SK-N-SH treated with all-trans-retinoic acid at 6 μM for 48 hours (cell line): Measurements from ENCODE around the gene ABCC1.

Source experiments
- ATAC-seq: fragments of 200-7000 bp; cut with Tn5 transposase; 3 replicates; pipeline ENCODE4 v1.9.1; 2020; ENCODE audit warnings: mild to moderate bottlenecking, moderate library complexity
- ARNTL ChIP-seq: fragments of 450-650 bp; formaldehyde crosslinking; IDR thresholded peaks from 2 replicates; pipeline ENCODE4 v1.5.0; 2020; ENCODE audit warnings: low read depth, mild to moderate bottlenecking, moderate library complexity, borderline replicate concordance
- BACH2 ChIP-seq: fragments of 250-450 bp; sonication (Bioruptor Pico); IDR thresholded peaks from 2 replicates; pipeline ENCODE4 v1.9.0; 2021; ENCODE audit warnings: mild to moderate bottlenecking, borderline replicate concordance
- CREB5 ChIP-seq: fragments of 250-450 bp; sonication (Bioruptor Pico); IDR thresholded peaks from 2 replicates; pipeline ENCODE4 v1.5.1; 2020; ENCODE audit warnings: low read depth, mild to moderate bottlenecking, moderate library complexity
- CSRNP3 ChIP-seq: fragments of 250-450 bp; sonication (Bioruptor Pico); IDR thresholded peaks from 2 replicates; pipeline ENCODE4 v1.5.1; 2021; ENCODE audit warnings: mild to moderate bottlenecking, moderate library complexity
- ESRRG ChIP-seq: fragments of 250-450 bp; sonication (Bioruptor Pico); IDR thresholded peaks from 2 replicates; pipeline ENCODE4 v1.6.1; 2021; ENCODE audit warnings: mild to moderate bottlenecking
- GLIS3 ChIP-seq: fragments of 250-450 bp; sonication (Bioruptor Pico); IDR thresholded peaks from 2 replicates; pipeline ENCODE4 v1.5.0; 2020; ENCODE audit warnings: mild to moderate bottlenecking, moderate library complexity
- ISL1 ChIP-seq: fragments of 250-450 bp; sonication (Bioruptor Pico); IDR thresholded peaks from 2 replicates; pipeline ENCODE4 v2.1.2; 2022; ENCODE audit warnings: mild to moderate bottlenecking, moderate library complexity
- OSR1 ChIP-seq: fragments of 250-450 bp; sonication (Bioruptor Pico); IDR thresholded peaks from 2 replicates; pipeline ENCODE4 v1.8.0; 2022; ENCODE audit warnings: moderate library complexity, mild to moderate bottlenecking, inconsistent platforms
- PATZ1 ChIP-seq: fragments of 250-450 bp; sonication (Bioruptor Pico); IDR thresholded peaks from 2 replicates; pipeline ENCODE4 v1.8.0; 2020; ENCODE audit warnings: mild to moderate bottlenecking, moderate library complexity, borderline replicate concordance
- POU6F1 ChIP-seq: fragments of 250-450 bp; sonication (Bioruptor Pico); IDR thresholded peaks from 2 replicates; pipeline ENCODE4 v1.8.0; 2021; ENCODE audit warnings: low read depth, mild to moderate bottlenecking, moderate library complexity, borderline replicate concordance
- PPARA ChIP-seq: fragments of 250-450 bp; sonication (Bioruptor Pico); IDR thresholded peaks from 2 replicates; pipeline ENCODE4 v1.5.0; 2020; ENCODE audit warnings: mild to moderate bottlenecking, borderline replicate concordance
- RARB ChIP-seq: fragments of 250-450 bp; sonication (Bioruptor Pico); IDR thresholded peaks from 2 replicates; pipeline ENCODE4 v1.8.0; 2021; ENCODE audit warnings: mild to moderate bottlenecking, moderate library complexity
- TCF4 ChIP-seq: fragments of 250-450 bp; sonication (Bioruptor Pico); IDR thresholded peaks from 2 replicates; pipeline ENCODE4 v1.8.0; 2021; ENCODE audit warnings: mild to moderate bottlenecking, moderate library complexity, borderline replicate concordance
- TOX ChIP-seq: fragments of 250-450 bp; sonication (Bioruptor Pico); IDR thresholded peaks from 2 replicates; pipeline ENCODE4 v1.8.0; 2021; ENCODE audit warnings: mild to moderate bottlenecking, moderate library complexity, borderline replicate concordance
- TSHZ2 ChIP-seq: fragments of 250-450 bp; sonication (Bioruptor Pico); IDR thresholded peaks from 2 replicates; pipeline ENCODE4 v1.5.0; 2020; ENCODE audit warnings: mild to moderate bottlenecking, moderate library complexity
- ZFP3 ChIP-seq: fragments of 250-450 bp; sonication (Bioruptor Pico); IDR thresholded peaks from 2 replicates; pipeline ENCODE4 v1.5.0; 2020; ENCODE audit warnings: mild to moderate bottlenecking, moderate library complexity
- ZFP30 ChIP-seq: fragments of 450-650 bp; formaldehyde crosslinking; IDR thresholded peaks from 2 replicates; pipeline ENCODE4 v1.5.0; 2022; ENCODE audit warnings: mild to moderate bottlenecking, moderate library complexity
- ZNF565 ChIP-seq: fragments of 450-650 bp; formaldehyde crosslinking; conservative IDR thresholded peaks from 2 replicates; pipeline ENCODE4 v1.5.0; 2020; ENCODE audit warnings: low read depth, mild to moderate bottlenecking, moderate library complexity
- ZNF70 ChIP-seq: fragments of 450-650 bp; formaldehyde crosslinking; IDR thresholded peaks from 2 replicates; pipeline ENCODE4 v1.5.0; 2020; ENCODE audit warnings: mild to moderate bottlenecking, moderate library complexity
- ZNF8 ChIP-seq: fragments of 450-650 bp; formaldehyde crosslinking; IDR thresholded peaks from 2 replicates; pipeline ENCODE4 v1.5.0; 2020; ENCODE audit warnings: mild to moderate bottlenecking, moderate library complexity

The ABCC1 gene

GRCh38 chr16:16154281-16154951, 205.0 kb downstream of the ABCC1 start:
- TF ChIP-seq ARNTL (CRISPR knock-in tag) (no peak), TSHZ2 (no peak), OSR1 (no peak), GLIS3 (CRISPR knock-in tag) (no peak), PPARA (CRISPR knock-in tag) (no peak), RARB (CRISPR knock-in tag) (no peak), POU6F1 (no peak), ZFP30 (CRISPR knock-in tag) (no peak), ISL1 (CRISPR knock-in tag) (no peak)
- ATAC-seq, result no peak

- ATAC-seq, result no peak
Measured at GRCh38 chr16:16155234-16155633, 205.8 kb downstream of the ABCC1 start.

GRCh38 chr16:16157166-16157565, 207.8 kb downstream of the ABCC1 start:
- no peak for ATAC-seq
- TF ChIP-seq PPARA (CRISPR knock-in tag), result no peak
- TF ChIP-seq ESRRG (CRISPR knock-in tag), result no peak
- TF ChIP-seq OSR1, result no peak
- TF ChIP-seq BACH2, result no peak
- TF ChIP-seq CSRNP3, result no peak
- TF ChIP-seq GLIS3 (CRISPR knock-in tag), result no peak
- TF ChIP-seq ZNF70 (CRISPR knock-in tag), result no peak
- no peak for TF ChIP-seq PATZ1 (CRISPR knock-in tag)
- no peak for TF ChIP-seq ARNTL (CRISPR knock-in tag)

More at GRCh38 chr16:16155234-16155633, 205.8 kb downstream of the ABCC1 start:
- TF ChIP-seq ARNTL (CRISPR knock-in tag), result no peak

GRCh38 chr16:16158082-16158658, 208.8 kb downstream of the ABCC1 start:
- ATAC-seq, result no peak
- TF ChIP-seq CREB5 (no peak), ISL1 (CRISPR knock-in tag) (no peak), TOX (CRISPR knock-in tag) (no peak), OSR1 (no peak), POU6F1 (no peak), ZNF8 (CRISPR knock-in tag) (no peak), ZFP30 (CRISPR knock-in tag) (no peak), ZNF565 (CRISPR knock-in tag) (no peak), PPARA (CRISPR knock-in tag) (no peak), ZFP3 (CRISPR knock-in tag) (no peak), TCF4 (CRISPR knock-in tag) (no peak)
